COLO829 (cell line): Measurements from ENCODE around the gene PRKAR1B.

Source experiments
- DNase-seq: peaks from one replicate; pipeline ENCODE4 v3.0.0; 2012; ENCODE audit warnings: low spot score

The PRKAR1B gene

DNA sequence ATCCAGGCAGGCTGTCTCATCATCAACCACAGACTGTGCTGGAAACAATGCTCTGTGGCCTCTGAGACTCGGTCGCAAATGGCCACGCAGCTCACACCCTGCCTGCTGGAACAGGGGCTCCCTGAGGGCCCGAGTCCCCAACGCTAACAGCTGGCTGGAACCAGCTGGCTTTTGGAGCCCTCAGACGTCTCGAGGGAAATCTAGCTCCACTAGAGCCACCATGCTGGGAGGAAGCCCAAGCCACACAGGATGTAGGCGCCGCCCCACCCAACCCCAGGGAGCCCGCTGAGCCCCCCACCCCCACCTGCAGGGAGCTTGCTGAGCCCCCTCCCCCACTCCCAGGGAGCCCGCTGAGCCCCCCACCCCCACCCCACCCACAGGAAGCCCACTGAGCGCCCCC is 186.1 kb downstream of the PRKAR1B start:
- DNase-seq = no peak

DNA sequence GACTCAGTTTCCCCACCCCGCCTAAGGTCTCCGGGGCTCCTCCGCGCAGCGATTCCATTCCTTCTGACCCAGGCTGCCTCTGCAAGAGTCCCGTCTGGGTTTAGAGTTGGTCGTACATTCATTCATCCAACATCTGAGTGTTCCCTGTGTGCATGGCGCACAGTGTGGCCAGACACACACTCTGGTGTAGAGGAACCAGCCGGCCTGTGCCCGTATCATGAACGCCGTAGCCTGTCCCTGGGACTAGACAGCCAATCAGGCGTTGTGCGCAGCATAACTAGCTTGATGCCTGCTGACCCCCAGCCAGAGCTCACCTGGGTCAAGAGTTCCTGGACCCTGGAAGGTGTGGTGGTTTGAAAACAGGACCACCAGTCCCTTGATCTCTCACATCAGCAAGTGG is 186.5 kb downstream of the PRKAR1B start:
- DNase-seq = no peak

DNA sequence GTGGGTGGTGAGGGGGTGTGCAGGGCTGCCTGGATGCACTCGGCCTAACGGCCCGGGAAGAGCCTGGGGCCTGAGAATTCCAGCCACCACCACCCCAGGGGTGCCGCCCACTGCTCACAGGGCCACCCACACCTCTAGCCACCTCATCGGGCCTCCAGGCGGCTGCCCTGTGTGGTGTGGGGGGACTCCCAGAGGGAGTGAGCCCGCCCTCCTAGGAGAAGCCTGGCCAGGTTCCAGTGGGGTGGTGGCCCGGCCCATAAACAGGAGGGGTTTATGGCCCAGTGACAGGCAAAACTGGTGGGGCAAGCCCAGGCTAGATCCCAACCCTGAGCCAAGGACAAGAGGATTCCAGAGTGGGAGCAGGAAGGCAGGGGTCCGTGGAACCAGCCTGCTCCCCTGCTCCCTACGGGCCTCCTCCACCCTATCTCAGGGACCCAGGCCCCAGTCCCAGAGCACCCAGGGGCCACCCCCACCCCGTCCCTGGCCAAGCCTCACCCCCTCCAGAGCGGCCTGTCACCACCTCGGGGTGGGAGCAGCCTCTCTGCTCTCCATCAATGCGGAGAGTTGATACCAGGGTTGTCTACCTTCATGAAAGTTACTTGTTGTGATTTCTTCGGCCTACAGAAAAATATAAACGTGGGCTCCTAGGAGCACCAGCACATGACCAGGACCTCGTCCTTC is 187.2 kb downstream of the PRKAR1B start:
- DNase-seq = no peak

DNA sequence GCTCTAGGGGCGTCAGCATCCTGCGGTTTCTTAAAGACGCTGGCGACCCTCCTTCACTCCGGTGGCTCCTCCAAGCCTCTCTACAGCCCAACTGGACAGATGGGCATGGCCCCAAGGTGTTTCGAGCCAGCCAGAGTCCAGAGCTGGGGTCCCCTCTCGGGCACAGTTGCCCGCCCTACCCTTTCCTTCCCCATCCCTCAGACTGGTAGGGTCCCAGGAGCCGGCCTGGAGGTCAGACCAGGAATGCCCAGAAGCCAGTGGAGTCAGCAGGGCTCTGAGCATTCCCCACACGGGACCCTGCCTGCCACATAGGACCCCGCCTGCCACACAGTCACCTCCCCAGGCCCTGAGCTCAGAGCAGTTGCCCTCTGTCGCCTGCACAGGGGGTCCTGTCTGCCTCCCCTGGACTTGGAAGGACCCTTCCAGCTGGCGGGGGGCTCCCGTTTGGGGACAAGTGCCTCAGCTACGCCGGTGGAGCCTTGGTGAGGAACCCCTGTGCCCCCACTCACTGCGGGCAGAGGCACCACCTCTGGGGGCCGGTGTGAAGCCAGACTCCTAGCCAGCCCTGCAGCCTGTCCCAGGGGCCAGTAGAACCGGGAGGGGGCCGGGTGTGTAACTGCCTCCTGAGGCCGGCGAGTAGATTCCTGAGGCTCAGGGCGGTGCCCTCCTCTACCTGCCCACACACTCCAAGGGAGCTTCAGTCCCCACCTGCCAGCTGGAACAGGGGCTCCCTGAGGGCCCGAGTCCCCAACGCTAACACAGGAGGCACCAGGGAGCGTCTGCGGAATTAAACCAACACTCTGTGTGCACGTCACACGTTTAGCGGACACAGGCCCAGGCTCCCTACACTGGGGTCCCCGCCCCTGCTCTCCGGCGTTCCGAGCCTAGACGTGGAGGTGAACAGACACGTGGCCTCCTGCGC is 188.1 kb downstream of the PRKAR1B start:
- no peak for DNase-seq

- peak; percentile 89 for DNase-seq
These were observed 189.0 kb downstream of the PRKAR1B start for GRCh38 chr7:537911-538634.

DNA sequence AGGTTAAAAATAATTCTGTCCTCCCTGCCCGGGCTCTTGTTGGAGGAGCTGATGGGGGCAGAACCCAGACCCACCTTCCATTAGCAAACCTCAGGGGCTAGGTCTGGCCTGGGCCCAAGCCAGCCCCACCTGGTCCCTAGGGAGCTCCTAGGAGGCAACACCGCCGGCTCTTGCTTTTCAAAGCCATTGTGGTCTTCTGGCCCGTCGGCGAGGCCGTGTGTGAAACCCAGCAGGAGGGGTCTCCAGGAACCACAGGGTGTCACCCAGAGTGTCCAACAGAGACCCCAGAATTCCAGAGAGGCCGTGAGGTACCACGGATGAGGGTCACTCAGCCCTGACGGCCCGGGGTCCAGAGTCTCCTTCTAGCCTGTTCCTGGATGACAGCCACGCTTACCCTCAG is 190.8 kb downstream of the PRKAR1B start:
- no peak for DNase-seq

- DNase-seq = no peak
These were observed 192.1 kb downstream of the PRKAR1B start for GRCh38 chr7:534959-535358.

GRCh38 chr7:534075-534474 is 193.0 kb downstream of the PRKAR1B start:
- no peak for DNase-seq

DNA sequence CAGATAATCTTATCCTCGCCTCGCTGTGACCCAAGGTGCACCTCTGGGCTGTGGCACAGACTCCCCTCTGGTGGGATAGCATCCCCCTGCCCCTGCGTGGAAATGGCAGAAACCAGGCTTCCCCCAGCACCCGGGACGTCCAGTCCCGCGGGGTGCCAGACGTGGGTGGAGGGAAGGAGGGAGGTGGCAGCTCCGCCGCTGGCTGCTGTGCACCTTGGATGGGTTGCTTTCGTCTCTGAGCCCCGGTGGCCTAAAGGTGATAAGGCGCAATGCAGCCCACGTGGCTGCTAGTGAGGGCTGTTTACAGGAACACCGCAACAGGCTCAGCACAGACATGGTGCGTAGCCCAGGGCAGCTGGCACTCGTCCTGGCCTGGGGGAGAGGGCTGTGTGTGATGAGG is 193.8 kb downstream of the PRKAR1B start:
- no peak for DNase-seq

GRCh38 chr7:532379-533143 is 194.5 kb downstream of the PRKAR1B start:
- DNase-seq = no peak

- no peak for DNase-seq
These were observed 195.3 kb downstream of the PRKAR1B start for GRCh38 chr7:531777-532176.

DNA sequence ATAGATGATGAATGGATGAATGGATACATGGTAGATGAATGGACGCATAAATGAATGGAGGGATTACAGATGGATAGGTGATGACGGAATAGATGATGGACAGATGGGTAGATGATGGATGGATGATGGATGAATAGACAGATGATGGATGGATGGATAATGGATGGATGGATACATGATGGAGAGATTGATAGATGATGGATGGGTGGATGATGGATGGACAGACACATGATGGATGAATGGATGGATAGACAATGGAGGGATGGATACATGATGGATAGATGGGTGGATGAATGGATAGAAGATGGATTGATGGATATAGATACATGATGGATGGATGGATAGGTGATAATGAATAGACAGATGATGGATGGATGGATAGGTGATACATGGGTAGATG is 198.6 kb downstream of the PRKAR1B start:
- DNase-seq = no peak

DNA sequence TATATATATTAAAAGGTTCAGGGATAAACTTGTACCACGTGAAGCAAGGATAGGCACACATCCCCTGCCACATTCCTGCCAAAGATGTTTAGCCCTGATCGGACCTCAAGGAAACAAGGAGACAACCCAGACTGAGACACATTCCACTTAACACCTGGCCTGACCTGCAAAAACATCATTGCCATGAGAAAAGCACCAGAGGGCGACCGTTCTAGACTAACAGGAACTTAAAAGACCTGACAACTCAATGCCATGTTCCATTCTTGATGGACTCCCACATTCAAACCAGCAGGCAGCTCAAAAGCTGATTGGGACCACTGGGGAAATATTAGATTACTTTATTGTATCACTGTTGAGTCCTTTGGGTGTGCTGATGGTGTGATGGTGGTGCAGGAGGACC is 199.4 kb downstream of the PRKAR1B start:
- DNase-seq = no peak

DNA sequence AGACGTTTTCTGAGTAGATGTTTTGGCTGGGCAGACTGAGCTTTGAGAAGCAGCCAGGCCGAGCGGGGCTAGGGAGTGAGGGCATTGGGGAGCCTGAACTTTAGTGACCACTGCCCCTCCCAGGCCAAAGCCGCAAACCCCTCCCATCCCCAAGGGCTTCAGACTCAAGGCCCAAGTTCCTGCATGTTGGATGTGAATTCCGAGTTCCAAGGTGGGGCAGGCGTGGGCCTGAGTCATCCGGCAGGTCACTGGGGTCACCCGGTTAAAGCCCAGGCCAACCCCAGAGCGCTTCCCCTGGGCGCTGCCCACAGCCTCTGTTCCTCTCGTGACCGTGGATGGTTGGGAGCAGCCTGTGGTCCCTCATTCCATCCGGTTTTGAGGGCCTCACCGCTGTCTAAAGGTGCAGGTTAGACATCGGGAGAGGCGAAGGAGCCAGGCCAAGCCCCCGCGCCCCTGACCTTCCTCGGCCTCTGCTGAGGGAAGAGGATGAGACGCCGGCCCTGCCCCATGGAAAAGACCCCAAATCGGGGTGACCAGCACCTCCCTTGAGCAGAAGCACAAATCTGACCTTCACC is 200.5 kb downstream of the PRKAR1B start:
- no peak for DNase-seq

GRCh38 chr7:525740-526139 is 201.3 kb downstream of the PRKAR1B start:
- no peak for DNase-seq

GRCh38 chr7:524800-525199 is 202.3 kb downstream of the PRKAR1B start:
- DNase-seq = no peak

DNA sequence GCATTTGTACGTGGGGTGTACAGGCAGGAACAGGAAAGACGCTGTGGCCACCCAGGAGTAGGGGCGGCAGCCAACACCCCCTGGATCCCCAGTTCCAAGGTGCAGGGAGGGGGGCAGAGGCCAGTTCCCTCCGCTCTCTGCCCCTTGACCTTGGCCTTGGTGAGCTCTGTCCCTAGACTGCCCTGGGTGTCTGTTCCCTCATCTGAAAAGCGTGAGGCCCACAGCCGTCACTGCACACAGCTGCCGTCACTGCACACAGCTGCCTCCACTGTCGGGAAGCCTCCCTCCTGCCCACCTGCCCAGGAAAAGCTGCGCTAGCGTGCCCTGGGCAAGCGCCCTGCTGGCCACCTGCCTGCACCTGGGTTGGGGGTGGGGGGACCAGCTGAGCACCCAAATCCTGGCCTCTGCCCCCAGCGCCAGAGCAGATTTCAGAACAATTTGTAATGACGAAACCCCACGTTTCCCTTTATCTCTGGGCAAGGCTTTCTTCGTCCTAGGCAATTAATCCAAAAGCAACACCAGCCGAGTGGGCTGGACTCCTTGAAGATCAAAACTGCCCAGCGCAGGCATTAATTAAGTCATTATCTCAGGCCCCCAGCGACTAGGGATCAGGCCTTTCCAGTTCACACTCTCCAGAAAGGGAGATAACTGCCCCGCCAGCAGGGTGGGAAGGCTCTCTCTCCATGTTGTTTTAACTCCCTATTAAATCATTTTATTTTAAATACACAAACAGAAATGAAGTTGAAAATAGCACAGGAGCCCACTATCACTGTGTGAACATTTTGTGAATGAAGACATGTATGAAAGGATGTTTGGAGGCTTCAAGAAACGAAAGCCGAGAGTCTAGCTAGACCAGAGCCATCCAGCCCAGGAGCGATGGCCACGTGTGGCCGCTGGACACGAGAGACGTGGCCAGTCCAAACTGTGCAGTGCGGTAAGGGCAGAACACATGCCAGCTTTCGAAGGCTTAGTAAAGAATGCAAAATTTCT is 203.4 kb downstream of the PRKAR1B start:
- DNase-seq = no peak

DNA sequence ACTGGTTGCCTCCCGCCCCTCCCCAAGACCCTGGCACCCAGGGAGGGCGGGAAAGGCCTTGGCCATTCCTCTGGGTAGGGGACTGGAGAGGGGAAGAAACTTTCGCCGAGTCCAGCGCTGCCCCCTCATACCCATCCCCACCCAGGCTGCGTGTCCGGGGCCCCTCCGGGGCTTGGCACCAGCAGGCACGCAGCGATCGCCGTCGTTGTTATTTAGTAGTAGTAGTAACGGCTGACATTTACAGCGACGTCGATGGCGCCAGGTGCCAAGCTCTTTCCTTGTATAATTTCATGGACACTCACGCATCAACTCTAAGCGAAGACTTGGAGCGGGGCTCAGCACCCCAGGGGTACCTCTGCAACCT is 204.1 kb downstream of the PRKAR1B start:
- DNase-seq = no peak

GRCh38 chr7:522071-522950 is 204.8 kb downstream of the PRKAR1B start:
- no peak for DNase-seq
